ENCODE data around the gene SLC45A2. TPM values are rescaled to one million over a fixed set of nuclear protein-coding genes. Genes with fewer than 3 reads are reported as not detected.
A peak's percentile ranks its signal among the peaks of the same experiment; 100 is the strongest.

Gene SLC45A2
- total RNA-seq, 3 donors from 2014 or later (not counting 1 experiment from before 2014, with no cell fraction given) = not detected

GRCh38 chr5:33969572-33970452 is 14.7 kb downstream of the SLC45A2 start:
- peak in 1 of 2 donors; percentile 42 for DNase-seq
- intact Hi-C loops (cut with micrococcal nuclease) = loop anchor here (1.0 kb wide), 1 partner anchor 534 kb away; no protein-coding TSS in a partner anchor
- 54% methylated on average over 10 of the region's 10 CpGs for WGBS (ENCODE audit: insufficient coverage)
- peak in 1 of 3 donors; percentile 35 for ATAC-seq
- Histone ChIP-seq H3K27me3 (ENCODE audit: control insufficient read depth, insufficient read depth, low read length) (no peaks in the 10 kb centered on the region), H3K9me3 (ENCODE audit: control insufficient read depth, insufficient read depth, low read length) (no peaks in the 10 kb centered on the region), H3K36me3 (ENCODE audit: control insufficient read depth, insufficient read depth, low read length) (no peaks in the 10 kb centered on the region), H3K4me3 (ENCODE audit: low read length) (no peak overlapping the region), H3K4me1 (ENCODE audit: control insufficient read depth, insufficient read depth, low read length) (no peaks in the 10 kb centered on the region), H3K27ac (ENCODE audit: low read length) (no peak overlapping the region)
- Mint-ChIP-seq H3K27me3 (ENCODE audit: low read depth in 2 of 2) (peaks cover 0 to 5% of the 10 kb centered on the region in 2 donors), H3K4me1 (peaks cover 3 to 5% of the 10 kb centered on the region in 2 donors), H3K36me3 (no peaks in the 10 kb centered on the region), H3K9me3 (no peaks in the 10 kb centered on the region), H3K4me3 (no peak overlapping the region), H3K27ac (no peak overlapping the region)
- no peak for TF ChIP-seq CTCF (IDR thresholded peaks at IDR 0.05)

DNA sequence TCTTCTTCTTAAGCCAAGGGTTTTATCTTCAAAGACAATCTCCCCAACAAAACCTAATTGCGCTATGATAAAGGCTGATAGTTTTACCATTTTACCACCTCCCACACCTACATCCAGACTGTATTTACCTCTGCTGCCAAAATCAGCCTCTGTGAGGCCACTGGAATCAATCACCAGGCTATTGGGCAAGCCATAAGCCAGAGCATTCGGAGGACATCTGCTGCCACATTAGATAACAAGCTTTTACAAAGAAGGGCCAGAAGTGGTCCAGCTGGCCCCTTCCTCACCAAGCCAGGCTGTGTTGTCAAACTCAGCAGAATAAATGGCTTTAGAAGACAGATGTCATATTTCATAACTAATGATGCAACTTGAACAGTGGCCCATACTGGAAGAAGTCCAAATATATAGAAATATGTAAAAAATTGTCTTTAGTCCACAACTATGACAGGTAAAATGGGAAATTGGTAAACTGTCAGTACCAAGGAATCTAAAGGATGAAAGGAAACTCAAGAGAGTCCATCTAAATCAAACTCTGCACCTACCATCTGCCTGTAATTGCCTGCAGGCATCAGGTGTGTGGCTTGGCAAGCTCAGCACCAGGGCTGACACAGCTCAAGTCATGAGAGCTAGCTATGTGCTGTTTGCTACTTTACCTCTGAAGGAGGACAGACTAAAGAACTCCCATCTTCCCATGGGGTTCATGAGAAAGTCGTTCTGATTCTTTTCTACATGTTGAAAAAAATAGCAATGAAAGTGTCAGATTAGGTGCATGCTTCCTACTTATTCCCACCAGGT is 16.1 kb downstream of the SLC45A2 start:
- ATAC-seq = no peak
- no peaks in the 10 kb centered on the region for H3K27me3 ChIP-seq (ENCODE audit: control insufficient read depth, insufficient read depth, low read length)
- H3K4me1 Mint-ChIP-seq = peaks cover 4 to 6% of the 10 kb centered on the region in 2 donors
- no peak for TF ChIP-seq CTCF (IDR thresholded peaks at IDR 0.05)
- no peak overlapping the region for H3K4me3 Mint-ChIP-seq
- no peaks in the 10 kb centered on the region for H3K36me3 ChIP-seq (ENCODE audit: control insufficient read depth, insufficient read depth, low read length)
- no peaks in the 10 kb centered on the region for H3K4me1 ChIP-seq (ENCODE audit: control insufficient read depth, insufficient read depth, low read length)
- H3K4me3 ChIP-seq (ENCODE audit: low read length) = no peak overlapping the region
- H3K9me3 ChIP-seq (ENCODE audit: control insufficient read depth, insufficient read depth, low read length) = no peaks in the 10 kb centered on the region
- H3K27me3 Mint-ChIP-seq (ENCODE audit: low read depth in 2 of 2) = peaks cover 0 to 5% of the 10 kb centered on the region in 2 donors
- intact Hi-C loops (cut with micrococcal nuclease) = loop anchor here (1.0 kb wide), 1 partner anchor 532 kb away; no protein-coding TSS in a partner anchor
- H3K36me3 Mint-ChIP-seq = no peaks in the 10 kb centered on the region
- no peak overlapping the region for H3K27ac ChIP-seq (ENCODE audit: low read length)
- 90% methylated on average over 2 of the region's 3 CpGs for WGBS (ENCODE audit: insufficient coverage)
- DNase-seq = no peak
- no peaks in the 10 kb centered on the region for H3K9me3 Mint-ChIP-seq
- no peak overlapping the region for H3K27ac Mint-ChIP-seq

DNA sequence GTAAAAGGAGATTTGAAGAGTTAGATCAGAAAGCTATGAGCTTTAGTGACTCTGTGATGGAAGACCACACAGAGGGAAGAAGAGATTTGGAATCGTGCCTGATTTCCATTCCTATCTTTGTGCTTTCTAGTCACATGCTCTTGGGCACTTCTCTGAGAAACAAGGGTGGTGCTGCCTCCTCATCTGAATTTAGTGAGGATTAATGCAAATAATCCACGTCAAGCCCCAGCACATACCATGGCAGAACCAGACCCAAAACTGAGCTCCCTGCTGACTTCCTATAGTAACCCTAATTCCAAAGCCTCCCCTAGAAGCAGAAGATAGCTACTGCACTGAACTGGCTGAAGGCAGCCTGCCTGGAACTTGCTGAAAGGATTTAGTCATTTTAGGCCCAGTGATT is 17.7 kb downstream of the SLC45A2 start:
- Mint-ChIP-seq H3K27ac (no peak overlapping the region), H3K36me3 (no peaks in the 10 kb centered on the region), H3K9me3 (no peaks in the 10 kb centered on the region), H3K27me3 (ENCODE audit: low read depth in 2 of 2) (peaks cover 0 to 2% of the 10 kb centered on the region in 2 donors), H3K4me1 (peaks cover 4 to 6% of the 10 kb centered on the region in 2 donors), H3K4me3 (no peak overlapping the region)
- no peaks in the 10 kb centered on the region for H3K36me3 ChIP-seq (ENCODE audit: control insufficient read depth, insufficient read depth, low read length)
- no peak for ATAC-seq
- DNase-seq = no peak
- H3K27me3 ChIP-seq (ENCODE audit: control insufficient read depth, insufficient read depth, low read length) = no peaks in the 10 kb centered on the region
- no peaks in the 10 kb centered on the region for H3K9me3 ChIP-seq (ENCODE audit: control insufficient read depth, insufficient read depth, low read length)
- H3K27ac ChIP-seq (ENCODE audit: low read length) = no peak overlapping the region
- no peak overlapping the region for H3K4me3 ChIP-seq (ENCODE audit: low read length)
- TF ChIP-seq CTCF (IDR thresholded peaks at IDR 0.05) = no peak
- intact Hi-C loops (cut with micrococcal nuclease) = no loop called here
- H3K4me1 ChIP-seq (ENCODE audit: control insufficient read depth, insufficient read depth, low read length) = no peaks in the 10 kb centered on the region
- 94% methylated on average over 2 of the region's 2 CpGs for WGBS (ENCODE audit: insufficient coverage)

All from natural killer cell (primary cell).